ENCODE measurements around the gene ZFP64.

DNA sequence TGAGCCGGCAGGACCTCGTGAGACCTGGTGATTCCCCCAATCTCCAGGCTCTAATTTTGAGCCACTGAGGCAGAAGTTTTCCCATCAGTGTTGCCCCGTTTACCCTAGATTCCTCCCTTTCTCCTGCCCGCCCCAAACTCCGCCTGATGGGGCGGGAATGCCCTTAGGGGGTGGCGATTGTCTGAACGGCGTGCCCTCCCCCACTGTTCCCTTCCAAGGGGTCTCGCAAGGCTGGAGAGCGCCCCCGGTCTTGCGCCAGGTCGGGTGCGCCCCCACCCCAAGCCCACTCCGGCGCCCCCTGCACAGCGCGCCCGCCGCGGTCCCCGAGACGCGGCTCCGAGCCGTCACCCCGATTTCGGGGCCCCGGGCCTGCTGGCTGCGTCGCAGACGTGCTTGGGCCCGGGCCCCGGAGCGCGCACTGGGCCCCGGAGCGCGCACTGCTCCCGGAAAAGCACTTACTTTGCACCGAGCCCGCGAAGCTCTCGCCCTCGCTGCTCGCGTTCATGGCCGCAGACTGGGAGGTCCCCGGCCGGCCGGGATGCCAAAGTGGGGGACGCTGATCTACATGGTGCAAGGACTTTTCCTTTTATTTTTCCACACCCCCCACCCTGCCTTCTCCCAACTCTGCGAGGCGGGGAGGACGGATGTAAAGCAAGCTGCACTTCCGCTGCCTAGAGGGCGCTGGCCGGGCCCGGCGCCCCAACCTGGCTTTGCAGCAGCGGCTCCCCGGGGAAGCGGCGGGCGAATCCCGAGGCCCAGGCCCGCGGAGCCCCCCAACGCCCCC, at the start of gene ZFP64:
- TF ChIP-seq POLR2AphosphoS5 (IDR thresholded peaks at IDR 0.05) = peak in 1 of 3 donors; percentile 39
- TF ChIP-seq, protein P1, sequence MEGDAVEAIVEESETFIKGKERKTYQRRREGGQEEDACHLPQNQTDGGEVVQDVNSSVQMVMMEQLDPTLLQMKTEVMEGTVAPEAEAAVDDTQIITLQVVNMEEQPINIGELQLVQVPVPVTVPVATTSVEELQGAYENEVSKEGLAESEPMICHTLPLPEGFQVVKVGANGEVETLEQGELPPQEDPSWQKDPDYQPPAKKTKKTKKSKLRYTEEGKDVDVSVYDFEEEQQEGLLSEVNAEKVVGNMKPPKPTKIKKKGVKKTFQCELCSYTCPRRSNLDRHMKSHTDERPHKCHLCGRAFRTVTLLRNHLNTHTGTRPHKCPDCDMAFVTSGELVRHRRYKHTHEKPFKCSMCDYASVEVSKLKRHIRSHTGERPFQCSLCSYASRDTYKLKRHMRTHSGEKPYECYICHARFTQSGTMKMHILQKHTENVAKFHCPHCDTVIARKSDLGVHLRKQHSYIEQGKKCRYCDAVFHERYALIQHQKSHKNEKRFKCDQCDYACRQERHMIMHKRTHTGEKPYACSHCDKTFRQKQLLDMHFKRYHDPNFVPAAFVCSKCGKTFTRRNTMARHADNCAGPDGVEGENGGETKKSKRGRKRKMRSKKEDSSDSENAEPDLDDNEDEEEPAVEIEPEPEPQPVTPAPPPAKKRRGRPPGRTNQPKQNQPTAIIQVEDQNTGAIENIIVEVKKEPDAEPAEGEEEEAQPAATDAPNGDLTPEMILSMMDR (IDR thresholded peaks at IDR 0.05) = no peak
- no peak for TF ChIP-seq POLR2A (IDR thresholded peaks at IDR 0.05)
